HepG2 (cell line): ENCODE results near the gene NPBWR2. TPM values are rescaled to one million over a fixed set of nuclear protein-coding genes. Genes with fewer than 3 reads are reported as not detected.

Source experiments
- ATM ChIP-seq: fragments of 450-650 bp; IDR thresholded peaks from 2 replicates; pipeline ENCODE4 v1.7.1; 2017; ENCODE audit warnings: mild to moderate bottlenecking, borderline replicate concordance
- GPBP1L1 ChIP-seq: sonication (generic); formaldehyde crosslinking; IDR thresholded peaks from 2 replicates; pipeline ENCODE4 v1.5.0; 2020; ENCODE audit warnings: mild to moderate bottlenecking, missing genetic modification reagents
- HIVEP1 ChIP-seq: sonication (generic); formaldehyde crosslinking; IDR thresholded peaks from 2 replicates; pipeline ENCODE4 v1.4.0; 2020; ENCODE audit warnings: mild to moderate bottlenecking, missing genetic modification reagents
- HNF1A ChIP-seq, 2 experiments: sonication (generic) in 1 of 2; formaldehyde crosslinking in 1 of 2; IDR thresholded peaks; 2 replicates each; pipeline versions ENCODE4 v1.4.0 to v1.6.1; 2016 to 2020; ENCODE audit warnings: borderline replicate concordance in 1 of 2, low read depth in 1 of 2, mild to moderate bottlenecking in 1 of 2, missing genetic modification reagents in 1 of 2
- HOXA9 ChIP-seq: sonication (generic); formaldehyde crosslinking; IDR thresholded peaks from 2 replicates; pipeline ENCODE4 v1.8.1; 2022; ENCODE audit warnings: missing genetic modification reagents, mild to moderate bottlenecking, moderate library complexity, borderline replicate concordance
- IRF9 ChIP-seq: sonication (generic); formaldehyde crosslinking; IDR thresholded peaks from 2 replicates; pipeline ENCODE4 v1.8.0; 2022; ENCODE audit warnings: missing genetic modification reagents, mild to moderate bottlenecking, borderline replicate concordance
- MXD4 ChIP-seq: IDR thresholded peaks from 2 replicates; pipeline ENCODE4 v1.6.1; 2016; ENCODE audit warnings: mild to moderate bottlenecking, missing biosample characterization, missing genetic modification reagents
- RFX5 ChIP-seq: IDR thresholded peaks from 2 replicates; pipeline ENCODE4 v1.6.1; 2011; ENCODE audit warnings: low read depth, low read length, improper control_type of control experiment
- SOX13 ChIP-seq, 3 experiments: fragments of 450-650 bp in 1 of 3; sonication (generic) in 1 of 3; formaldehyde crosslinking in 1 of 3; IDR thresholded peaks in 2 of 3; conservative IDR thresholded peaks in 1 of 3; 2 replicates each; pipeline versions ENCODE4 v1.5.0 to v1.6.1; 2016 to 2020; ENCODE audit warnings: antibody characterized with exemption in 1 of 3, mild to moderate bottlenecking in 1 of 3, missing compliant biosample characterization in 1 of 3, missing genetic modification reagents in 1 of 3, moderate library complexity in 1 of 3
- TFE3 ChIP-seq: IDR thresholded peaks from 2 replicates; pipeline ENCODE4 v1.6.1; 2016
- ZFAT ChIP-seq: sonication (generic); formaldehyde crosslinking; conservative IDR thresholded peaks from 2 replicates; pipeline ENCODE4 v1.8.1; 2023; ENCODE audit warnings: missing genetic modification reagents, inconsistent platforms
- ZNF34 ChIP-seq: sonication (generic); formaldehyde crosslinking; IDR thresholded peaks from 2 replicates; pipeline ENCODE4 v1.4.0; 2020; ENCODE audit warnings: mild to moderate bottlenecking, missing genetic modification reagents, borderline replicate concordance
- ZNF749 ChIP-seq: sonication (generic); formaldehyde crosslinking; IDR thresholded peaks from 2 replicates; pipeline ENCODE4 v1.8.0; 2022; ENCODE audit warnings: mild to moderate bottlenecking, missing genetic modification reagents, moderate library complexity, borderline replicate concordance
- polyA plus RNA-seq, 8 experiments: library from polyadenylated mRNA; depleted of rRNA in 3 of 8; stranded (reverse) in 7 of 8; unstranded in 1 of 8; fragments of >200 nt; fragmentation: Illumina TruSeq in 4 of 8; extraction: Trizol in 4 of 8; gene quantifications; 2 replicates each; pipeline versions ENCODE4 v1.2.1 to v1.2.3, GENCODE V29; 2011 to 2016; ENCODE audit warnings: low read depth in 4 of 8, missing spikeins in 1 of 8, mixed read lengths in 1 of 8; ENCODE audit not compliant: insufficient read depth in 1 of 8
- total RNA-seq, 5 experiments: library from RNA; depleted of rRNA; stranded (reverse); fragments of >200 nt; fragmentation: Illumina TruSeq; extraction: Trizol; gene quantifications; 2 replicates each; pipeline ENCODE4 v1.2.3, GENCODE V29; 2016; ENCODE audit warnings: low read depth in 1 of 5
- TF ChIP-seq, protein P1 (sequence below): IDR thresholded peaks from 2 replicates; pipeline ENCODE4 v1.6.1; 2012; ENCODE audit warnings: low read length, improper control_type of control experiment

NPBWR2 gene
- total and polyA plus RNA-seq, 2 of the 13 experiments (the other 11 are each of a cell fraction or from before 2014, with no cell fraction given): not detected

GRCh38 chr20:64082126-64082731 lies 25.1 kb downstream of the NPBWR2 start (continued):
- TF ChIP-seq TFE3 (CRISPR knock-in tag) (peak; percentile 86; the same call in 1 of the 2 replicates), ZNF34 (no peak), HNF1A (IDR thresholded peaks at IDR 0.05; ENCODE audit: low read depth) (no peak), HNF1A (CRISPR knock-in tag; IDR thresholded peaks at IDR 0.05; ENCODE audit: borderline replicate concordance) (no peak), SOX13 (IDR thresholded peaks at IDR 0.05) (no peak), SOX13 (CRISPR knock-in tag; conservative IDR thresholded peaks at IDR 0.05 in 1 of 2, IDR thresholded peaks at IDR 0.05 in 1 of 2) (peak in 1 of 2 experiments; percentile 53; a peak in 1 of 4 replicates), RFX5 (0 out of 2 replicates have a peak, but pooled peaks have one; percentile 18), ZFAT (CRISPR knock-in tag) (no peak), HIVEP1 (CRISPR knock-in tag) (no peak), MXD4 (CRISPR knock-in tag) (no peak), IRF9 (CRISPR knock-in tag) (0 out of 2 replicates have a peak, but pooled peaks have one; percentile 4), HOXA9 (CRISPR knock-in tag) (no peak), ATM (no peak), ZNF749 (CRISPR knock-in tag) (no peak), GPBP1L1 (no peak)
- TF ChIP-seq, protein P1, sequence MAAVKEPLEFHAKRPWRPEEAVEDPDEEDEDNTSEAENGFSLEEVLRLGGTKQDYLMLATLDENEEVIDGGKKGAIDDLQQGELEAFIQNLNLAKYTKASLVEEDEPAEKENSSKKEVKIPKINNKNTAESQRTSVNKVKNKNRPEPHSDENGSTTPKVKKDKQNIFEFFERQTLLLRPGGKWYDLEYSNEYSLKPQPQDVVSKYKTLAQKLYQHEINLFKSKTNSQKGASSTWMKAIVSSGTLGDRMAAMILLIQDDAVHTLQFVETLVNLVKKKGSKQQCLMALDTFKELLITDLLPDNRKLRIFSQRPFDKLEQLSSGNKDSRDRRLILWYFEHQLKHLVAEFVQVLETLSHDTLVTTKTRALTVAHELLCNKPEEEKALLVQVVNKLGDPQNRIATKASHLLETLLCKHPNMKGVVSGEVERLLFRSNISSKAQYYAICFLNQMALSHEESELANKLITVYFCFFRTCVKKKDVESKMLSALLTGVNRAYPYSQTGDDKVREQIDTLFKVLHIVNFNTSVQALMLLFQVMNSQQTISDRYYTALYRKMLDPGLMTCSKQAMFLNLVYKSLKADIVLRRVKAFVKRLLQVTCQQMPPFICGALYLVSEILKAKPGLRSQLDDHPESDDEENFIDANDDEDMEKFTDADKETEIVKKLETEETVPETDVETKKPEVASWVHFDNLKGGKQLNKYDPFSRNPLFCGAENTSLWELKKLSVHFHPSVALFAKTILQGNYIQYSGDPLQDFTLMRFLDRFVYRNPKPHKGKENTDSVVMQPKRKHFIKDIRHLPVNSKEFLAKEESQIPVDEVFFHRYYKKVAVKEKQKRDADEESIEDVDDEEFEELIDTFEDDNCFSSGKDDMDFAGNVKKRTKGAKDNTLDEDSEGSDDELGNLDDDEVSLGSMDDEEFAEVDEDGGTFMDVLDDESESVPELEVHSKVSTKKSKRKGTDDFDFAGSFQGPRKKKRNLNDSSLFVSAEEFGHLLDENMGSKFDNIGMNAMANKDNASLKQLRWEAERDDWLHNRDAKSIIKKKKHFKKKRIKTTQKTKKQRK: no peak
